Spleen (tissue), 11 donors: ENCODE data around the gene SPATA6L. TPM values are rescaled to one million over a fixed set of nuclear protein-coding genes. Genes with fewer than 3 reads are reported as not detected.
A peak's percentile ranks its signal among the peaks of the same experiment; 100 is the strongest.

Source experiments
- DNase-seq: peaks from one replicate; pipeline ENCODE4 v3.0.0-alpha.2; 2020
- H3K27ac ChIP-seq, 8 donors: fragments of 200-600 bp; sonication (generic) in 7 of 8; 1 replicate in 4 of 8; 2 replicates in 4 of 8; pipeline versions ENCODE4 v1.5.0 to v1.8.0; 2016 to 2021; ENCODE audit warnings: inconsistent platforms in 4 of 8, mild to moderate bottlenecking in 4 of 8, moderate library complexity in 1 of 8
- H3K27me3 ChIP-seq, 7 donors: fragments of 200-600 bp; sonication (generic) in 6 of 7; replicated peaks in 1 of 7; 1 replicate in 4 of 7; 2 replicates in 3 of 7; pipeline versions ENCODE4 v1.5.0 to v1.8.0; 2016 to 2021; ENCODE audit warnings: inconsistent platforms in 3 of 7, mild to moderate bottlenecking in 1 of 7
- H3K36me3 ChIP-seq, 6 donors: fragments of 200-600 bp; sonication (generic) in 5 of 6; 1 replicate in 4 of 6; 2 replicates in 2 of 6; pipeline versions ENCODE4 v1.5.0 to v1.8.0; 2016 to 2021; ENCODE audit warnings: inconsistent platforms in 2 of 6
- H3K4me1 ChIP-seq, 6 donors: fragments of 200-600 bp; sonication (generic) in 5 of 6; 1 replicate in 3 of 6; 2 replicates in 3 of 6; pipeline versions ENCODE4 v1.5.0 to v1.8.0; 2016 to 2021; ENCODE audit warnings: inconsistent platforms in 3 of 6
- H3K4me3 ChIP-seq, 8 donors: fragments of 200-600 bp; sonication (generic) in 7 of 8; 1 replicate in 4 of 8; 2 replicates in 4 of 8; pipeline versions ENCODE4 v1.5.0 to v1.8.0; 2016 to 2021; ENCODE audit warnings: inconsistent platforms in 4 of 8, mild to moderate bottlenecking in 4 of 8, moderate library complexity in 2 of 8
- H3K9me3 ChIP-seq, 8 donors: fragments of 200-600 bp; sonication (generic) in 7 of 8; 1 replicate in 4 of 8; 2 replicates in 4 of 8; pipeline versions ENCODE4 v1.5.0 to v1.8.0; 2016 to 2021; ENCODE audit warnings: inconsistent platforms in 4 of 8
- POLR2A ChIP-seq, 3 donors: fragments of 450-650 bp; IDR thresholded peaks; one replicate each; pipeline ENCODE4 v1.5.1; 2017; ENCODE audit warnings: antibody characterized with exemption in 3 of 3, mild to moderate bottlenecking in 1 of 3
- POLR2AphosphoS5 ChIP-seq, 3 donors: sonication (generic); formaldehyde crosslinking; IDR thresholded peaks; one replicate each; pipeline ENCODE4 v1.5.1; 2017; ENCODE audit warnings: antibody characterized with exemption in 3 of 3
- WGBS, 5 donors: extraction: QIAGEN DNeasy Blood & Tissue Kit in 3 of 5; methylation state at CpG; one replicate each; pipeline versions ENCODE4 v1.1.5 to v1.1.7; 2013 to 2018; 5-methylcytosine and 5-hydroxymethylcytosine counted together
- intact Hi-C: fragments of 100-400 bp; cut with DNase I; formaldehyde crosslinking; loops from one replicate; pipeline ENCODE4 v1.15.0; 2023; ENCODE audit warnings: low total_unique reads
- polyA plus RNA-seq, 3 donors: library from polyadenylated mRNA; stranded (reverse); fragments of 200-250 nt; gene quantifications; one replicate each; pipeline ENCODE4 v1.2.1, GENCODE V29; 2013
- total RNA-seq, 7 donors: library from RNA; depleted of rRNA in 3 of 7; stranded (reverse); fragments of >200 nt in 3 of 7; fragmentation: NEBNext Ultra II Directional in 4 of 7; extraction: Animal tissue kit (Norgen Biotek cat#: 25700) in 4 of 7; gene quantifications; one replicate each; pipeline versions ENCODE4 v1.1.0 to v1.2.1, GENCODE V29; 2016 to 2021
- TF ChIP-seq, protein P1 (sequence below), 11 experiments: fragments of 200-600 bp in 7 of 11; fragments of 450-650 bp in 4 of 11; sonication (generic) in 4 of 11; IDR thresholded peaks in 8 of 11; conservative IDR thresholded peaks in 3 of 11; 1 replicate in 7 of 11; 2 replicates in 4 of 11; pipeline versions ENCODE4 v1.4.0 to v1.8.0; 2016 to 2021; ENCODE audit warnings: antibody characterized with exemption in 11 of 11, inconsistent platforms in 4 of 11, mild to moderate bottlenecking in 1 of 11
- donor health status: healthy with polysubstance abuse.
- donor health status: DM: no; HTN: no; CAD: no; lungs with moderate emphysema.
- donor health status: DM: no; HTN: no; CAD: no.
- donor health status: Bipolar disorder and iron deficiency.
- donor health status: healthy.
- donor health status: DM: no; HTN: no; CAD: no.
- donor health status: DM: yes; HTN: yes; CAD: no.

SPATA6L gene
- total and polyA plus RNA-seq, 10 donors, result 0.32 to 5.7 (median 1.1) TPM

DNA sequence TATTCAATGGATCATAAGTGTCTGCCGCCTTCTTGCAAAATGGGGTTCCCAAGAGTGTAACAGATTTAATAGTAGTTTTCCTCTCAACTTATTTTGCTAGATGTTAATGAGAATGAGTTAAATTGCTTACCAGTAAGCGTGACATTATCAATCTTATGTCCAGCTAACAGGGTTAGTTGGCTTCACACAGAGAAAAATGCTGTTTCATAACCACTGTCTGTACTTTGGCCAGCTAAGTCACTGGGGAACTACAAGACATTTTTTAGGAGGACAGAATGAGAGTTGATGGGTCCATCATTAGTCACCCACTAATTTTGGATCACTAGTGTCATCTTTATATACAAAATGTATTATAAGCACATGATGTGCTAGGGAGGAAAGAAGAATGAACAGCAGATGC is 14.5 kb upstream of the SPATA6L start:
- Histone ChIP-seq H3K9me3 (no peaks in the 10 kb centered on the region), H3K27ac (peak overlapping the region in 5 of 8 donors; percentile 98 to 99 (median 98)), H3K36me3 (peaks cover under 1 to 13% (median 7%) of the 10 kb centered on the region in 6 donors), H3K4me3 (peak overlapping the region; percentile 57 to 87 (median 70)), H3K27me3 (no peaks in the 10 kb centered on the region), H3K4me1 (peaks cover 9 to 62% (median 26%) of the 10 kb centered on the region in 6 donors)
- no peak for TF ChIP-seq POLR2AphosphoS5 (IDR thresholded peaks at IDR 0.05)
- TF ChIP-seq, protein P1, sequence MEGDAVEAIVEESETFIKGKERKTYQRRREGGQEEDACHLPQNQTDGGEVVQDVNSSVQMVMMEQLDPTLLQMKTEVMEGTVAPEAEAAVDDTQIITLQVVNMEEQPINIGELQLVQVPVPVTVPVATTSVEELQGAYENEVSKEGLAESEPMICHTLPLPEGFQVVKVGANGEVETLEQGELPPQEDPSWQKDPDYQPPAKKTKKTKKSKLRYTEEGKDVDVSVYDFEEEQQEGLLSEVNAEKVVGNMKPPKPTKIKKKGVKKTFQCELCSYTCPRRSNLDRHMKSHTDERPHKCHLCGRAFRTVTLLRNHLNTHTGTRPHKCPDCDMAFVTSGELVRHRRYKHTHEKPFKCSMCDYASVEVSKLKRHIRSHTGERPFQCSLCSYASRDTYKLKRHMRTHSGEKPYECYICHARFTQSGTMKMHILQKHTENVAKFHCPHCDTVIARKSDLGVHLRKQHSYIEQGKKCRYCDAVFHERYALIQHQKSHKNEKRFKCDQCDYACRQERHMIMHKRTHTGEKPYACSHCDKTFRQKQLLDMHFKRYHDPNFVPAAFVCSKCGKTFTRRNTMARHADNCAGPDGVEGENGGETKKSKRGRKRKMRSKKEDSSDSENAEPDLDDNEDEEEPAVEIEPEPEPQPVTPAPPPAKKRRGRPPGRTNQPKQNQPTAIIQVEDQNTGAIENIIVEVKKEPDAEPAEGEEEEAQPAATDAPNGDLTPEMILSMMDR (IDR thresholded peaks at IDR 0.05 in 8 of 11, conservative IDR thresholded peaks at IDR 0.05 in 3 of 11), result no peak
- TF ChIP-seq POLR2A (IDR thresholded peaks at IDR 0.05), result no peak
- no peak for DNase-seq
- WGBS, 5 donors, result 52 to 81% (median 74%) methylated on average over 2 of the region's 2 CpGs
- intact Hi-C loops, result loop anchor here (5.0 kb wide), 1 partner anchor 52 kb away; no protein-coding TSS in a partner anchor

DNA sequence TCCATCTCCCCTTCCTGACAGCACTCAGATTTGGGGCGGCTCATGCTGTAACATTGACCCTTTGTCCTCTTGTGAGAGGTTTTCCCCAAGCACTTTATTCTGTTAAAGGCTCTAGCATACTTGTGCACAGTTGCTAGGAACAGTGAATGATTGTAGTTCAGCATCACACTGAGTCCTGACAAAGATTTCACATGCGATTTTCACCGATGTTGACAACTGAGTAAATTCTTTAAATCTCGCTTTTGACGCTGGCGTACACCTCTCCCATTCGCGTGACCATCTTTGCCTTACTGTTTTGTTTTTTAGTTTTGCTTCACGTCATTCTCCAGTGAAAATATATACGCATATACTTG is 13.9 kb upstream of the SPATA6L start:
- TF ChIP-seq POLR2A (IDR thresholded peaks at IDR 0.05) (no peak), POLR2AphosphoS5 (IDR thresholded peaks at IDR 0.05) (no peak)
- TF ChIP-seq, protein P1 (IDR thresholded peaks at IDR 0.05 in 8 of 11, conservative IDR thresholded peaks at IDR 0.05 in 3 of 11), result no peak
- H3K36me3 ChIP-seq, result peaks cover 0 to 7% (median 2%) of the 10 kb centered on the region in 6 donors
- H3K27ac ChIP-seq, result peak overlapping the region; percentile 95 to 99 (median 98)
- no peaks in the 10 kb centered on the region for H3K27me3 ChIP-seq
- WGBS, 5 donors, result 2 to 7% (median 5%) methylated on average over 10 of the region's 10 CpGs
- H3K4me1 ChIP-seq, result peaks cover 9 to 56% (median 26%) of the 10 kb centered on the region in 6 donors
- DNase-seq, result no peak
- intact Hi-C loops, result loop anchor here (5.0 kb wide), 1 partner anchor 52 kb away; no protein-coding TSS in a partner anchor
- peak overlapping the region; percentile 57 to 87 (median 70) for H3K4me3 ChIP-seq
- no peaks in the 10 kb centered on the region for H3K9me3 ChIP-seq

DNA sequence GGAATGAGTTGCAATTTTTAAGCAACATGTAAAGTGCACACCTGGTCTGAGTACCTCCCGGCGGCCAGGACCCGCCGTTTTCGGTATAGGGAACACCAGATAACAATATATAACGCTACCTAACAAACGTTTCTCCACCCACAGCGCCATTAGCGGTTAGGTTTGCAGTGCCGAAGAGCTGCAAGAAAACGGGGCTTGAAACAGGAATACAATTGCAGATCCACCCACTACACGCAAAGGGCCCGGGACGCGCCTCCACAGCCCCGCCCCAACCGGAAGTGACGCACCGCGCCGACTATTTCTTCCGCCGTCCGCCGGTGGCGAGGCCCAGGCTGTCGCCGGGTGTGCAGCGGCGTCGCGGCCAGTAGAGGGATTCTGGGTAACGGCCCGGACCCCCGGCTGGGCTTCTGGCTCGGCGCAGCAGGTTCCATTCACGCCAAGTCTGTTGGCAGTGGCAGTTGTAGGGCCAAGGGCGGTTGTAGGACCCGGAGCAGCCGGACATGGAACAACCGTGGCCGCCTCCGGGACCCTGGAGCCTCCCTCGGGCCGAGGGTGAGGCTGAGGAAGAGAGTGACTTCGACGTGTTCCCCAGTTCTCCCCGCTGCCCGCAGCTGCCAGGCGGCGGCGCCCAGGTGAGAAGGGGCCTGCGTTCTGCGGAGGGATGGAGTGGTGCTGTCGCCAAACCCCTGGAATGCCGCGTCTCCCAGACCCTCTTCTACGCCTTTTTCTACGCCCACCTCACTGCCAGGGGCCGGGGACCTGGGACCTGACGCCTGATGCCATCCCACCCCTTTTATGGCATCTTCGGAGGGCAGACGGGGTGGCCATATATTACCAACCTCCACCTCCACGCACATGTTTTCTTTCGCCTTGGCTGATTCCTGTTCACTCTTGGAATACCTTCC is 13.2 kb upstream of the SPATA6L start, which contains the start of gene CDC37L1:
TSS of gene CDC37L1 (plus strand) at position 302 of the 905 bp plus-strand sequence. CDS start at position 501, 199 bp downstream.
- no peaks in the 10 kb centered on the region for H3K27me3 ChIP-seq

More for the DNA sequence above, 13.2 kb upstream of the SPATA6L start, which contains the start of gene CDC37L1:
- peaks cover 9 to 51% (median 26%) of the 10 kb centered on the region in 6 donors for H3K4me1 ChIP-seq
- H3K4me3 ChIP-seq, result peak within 1 kb of the TSS; percentile 57 to 87 (median 70)
- no peaks in the 10 kb centered on the region for H3K9me3 ChIP-seq
- peaks cover 0 to under 1% (median 0%) of the 10 kb centered on the region in 6 donors for H3K36me3 ChIP-seq
- intact Hi-C loops, result loop anchor here (5.0 kb wide), 1 partner anchor 53 kb away; no protein-coding TSS in a partner anchor
- peak; percentile 100 for DNase-seq
- H3K27ac ChIP-seq, result peak within 1 kb of the TSS; percentile 95 to 99 (median 98)
- 0 to 1% (median 0%) methylated on average over 56 to 66 of the region's 66 CpGs for WGBS, 5 donors
- peak; percentile 80 to 94 (median 90) for TF ChIP-seq POLR2A (IDR thresholded peaks at IDR 0.05)
- TF ChIP-seq, protein P1 (IDR thresholded peaks at IDR 0.05 in 8 of 11, conservative IDR thresholded peaks at IDR 0.05 in 3 of 11), result peak; percentile 76 to 98 (median 92)
- TF ChIP-seq POLR2AphosphoS5 (IDR thresholded peaks at IDR 0.05), result peak; percentile 99
